Sigmoid colon (tissue), 4 donors: ENCODE results near the gene AP2A1.

ENCODE experiments used
- EP300 ChIP-seq, 4 donors: sonication (generic); formaldehyde crosslinking; IDR thresholded peaks; one replicate each; pipeline ENCODE4 v1.6.1; 2017; ENCODE audit warnings: antibody characterized with exemption in 4 of 4
- POLR2A ChIP-seq, 2 donors: fragments of 450-650 bp; IDR thresholded peaks; one replicate each; pipeline ENCODE4 v1.6.1; 2016; ENCODE audit warnings: antibody characterized with exemption in 2 of 2, mild to moderate bottlenecking in 2 of 2, moderate library complexity in 2 of 2
- POLR2AphosphoS5 ChIP-seq, 4 donors: sonication (generic); formaldehyde crosslinking; IDR thresholded peaks; one replicate each; pipeline ENCODE4 v1.6.1; 2017; ENCODE audit warnings: antibody characterized with exemption in 4 of 4
- TF ChIP-seq, protein P1 (sequence below), 4 experiments: fragments of 450-650 bp in 3 of 4; fragments of 200-600 bp in 1 of 4; IDR thresholded peaks; one replicate each; pipeline ENCODE4 v1.5.1; 2016 to 2019; ENCODE audit warnings: antibody characterized with exemption in 4 of 4, mild to moderate bottlenecking in 3 of 4, moderate library complexity in 2 of 4

DNA sequence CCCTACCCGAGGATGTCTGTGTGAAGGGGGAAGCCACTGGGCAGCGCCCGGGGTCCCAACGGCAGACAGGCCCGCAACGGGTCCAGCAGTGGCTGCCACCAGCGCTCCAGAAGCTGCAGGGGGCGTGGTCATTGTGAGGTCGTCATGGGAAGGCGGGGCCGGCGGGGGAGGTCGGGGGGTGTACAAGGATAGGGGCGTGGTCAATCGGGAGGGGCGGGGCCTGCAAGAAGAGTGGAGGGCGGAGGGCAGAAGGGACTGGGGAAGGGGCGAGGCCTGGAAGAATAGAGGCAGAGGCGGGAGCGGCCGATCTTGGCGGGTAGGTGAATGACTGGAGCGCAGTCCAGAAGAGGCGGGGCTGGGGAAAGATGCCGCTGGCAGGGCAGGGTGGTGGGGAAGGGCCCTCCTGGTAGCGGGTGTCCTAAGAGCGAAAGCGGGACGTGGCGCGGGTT is 41.9 kb downstream of the AP2A1 start:
- TF ChIP-seq EP300 (IDR thresholded peaks at IDR 0.05) (no peak), POLR2AphosphoS5 (IDR thresholded peaks at IDR 0.05) (peak; percentile 71 to 85 (median 76)), POLR2A (IDR thresholded peaks at IDR 0.05) (no peak)
- TF ChIP-seq, protein P1, sequence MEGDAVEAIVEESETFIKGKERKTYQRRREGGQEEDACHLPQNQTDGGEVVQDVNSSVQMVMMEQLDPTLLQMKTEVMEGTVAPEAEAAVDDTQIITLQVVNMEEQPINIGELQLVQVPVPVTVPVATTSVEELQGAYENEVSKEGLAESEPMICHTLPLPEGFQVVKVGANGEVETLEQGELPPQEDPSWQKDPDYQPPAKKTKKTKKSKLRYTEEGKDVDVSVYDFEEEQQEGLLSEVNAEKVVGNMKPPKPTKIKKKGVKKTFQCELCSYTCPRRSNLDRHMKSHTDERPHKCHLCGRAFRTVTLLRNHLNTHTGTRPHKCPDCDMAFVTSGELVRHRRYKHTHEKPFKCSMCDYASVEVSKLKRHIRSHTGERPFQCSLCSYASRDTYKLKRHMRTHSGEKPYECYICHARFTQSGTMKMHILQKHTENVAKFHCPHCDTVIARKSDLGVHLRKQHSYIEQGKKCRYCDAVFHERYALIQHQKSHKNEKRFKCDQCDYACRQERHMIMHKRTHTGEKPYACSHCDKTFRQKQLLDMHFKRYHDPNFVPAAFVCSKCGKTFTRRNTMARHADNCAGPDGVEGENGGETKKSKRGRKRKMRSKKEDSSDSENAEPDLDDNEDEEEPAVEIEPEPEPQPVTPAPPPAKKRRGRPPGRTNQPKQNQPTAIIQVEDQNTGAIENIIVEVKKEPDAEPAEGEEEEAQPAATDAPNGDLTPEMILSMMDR (IDR thresholded peaks at IDR 0.05): no peak
